DND-41 (cell line): ENCODE results near the gene GOSR2.

ENCODE experiments used
- EZH2 ChIP-seq: IDR thresholded peaks from 3 replicates; pipeline ENCODE4 v1.6.1; 2012; ENCODE audit warnings: borderline replicate concordance, low read depth, mild to moderate bottlenecking, moderate library complexity, low read length, inconsistent platforms; ENCODE audit not compliant: severe bottlenecking
- TF ChIP-seq, protein P1 (sequence below): IDR thresholded peaks from 2 replicates; pipeline ENCODE4 v1.5.1; 2012; ENCODE audit warnings: borderline replicate concordance, low read length, moderate library complexity, mild to moderate bottlenecking; ENCODE audit not compliant: poor library complexity, severe bottlenecking; ENCODE audit errors: extremely low read depth

DNA sequence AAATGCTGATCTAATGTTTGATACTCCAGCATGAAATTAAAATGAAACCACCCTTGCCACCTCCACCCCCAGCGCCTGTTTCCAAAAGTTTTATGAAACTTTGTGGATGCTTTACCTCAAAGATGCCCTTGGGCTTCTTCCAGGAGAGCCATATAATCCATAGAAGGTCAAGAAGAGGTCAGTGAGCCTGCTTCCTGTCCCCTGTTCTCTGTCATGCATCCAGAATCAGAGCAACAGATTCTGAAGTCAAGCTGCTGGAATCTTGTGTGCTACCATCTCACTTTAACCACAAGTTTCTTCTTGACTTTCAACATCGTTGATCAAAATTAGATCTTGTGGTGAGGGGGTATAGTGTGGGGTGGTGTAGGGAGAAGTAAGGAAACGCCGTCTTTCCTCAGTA, 8.6 kb downstream of the GOSR2 start:
- TF ChIP-seq, protein P1, sequence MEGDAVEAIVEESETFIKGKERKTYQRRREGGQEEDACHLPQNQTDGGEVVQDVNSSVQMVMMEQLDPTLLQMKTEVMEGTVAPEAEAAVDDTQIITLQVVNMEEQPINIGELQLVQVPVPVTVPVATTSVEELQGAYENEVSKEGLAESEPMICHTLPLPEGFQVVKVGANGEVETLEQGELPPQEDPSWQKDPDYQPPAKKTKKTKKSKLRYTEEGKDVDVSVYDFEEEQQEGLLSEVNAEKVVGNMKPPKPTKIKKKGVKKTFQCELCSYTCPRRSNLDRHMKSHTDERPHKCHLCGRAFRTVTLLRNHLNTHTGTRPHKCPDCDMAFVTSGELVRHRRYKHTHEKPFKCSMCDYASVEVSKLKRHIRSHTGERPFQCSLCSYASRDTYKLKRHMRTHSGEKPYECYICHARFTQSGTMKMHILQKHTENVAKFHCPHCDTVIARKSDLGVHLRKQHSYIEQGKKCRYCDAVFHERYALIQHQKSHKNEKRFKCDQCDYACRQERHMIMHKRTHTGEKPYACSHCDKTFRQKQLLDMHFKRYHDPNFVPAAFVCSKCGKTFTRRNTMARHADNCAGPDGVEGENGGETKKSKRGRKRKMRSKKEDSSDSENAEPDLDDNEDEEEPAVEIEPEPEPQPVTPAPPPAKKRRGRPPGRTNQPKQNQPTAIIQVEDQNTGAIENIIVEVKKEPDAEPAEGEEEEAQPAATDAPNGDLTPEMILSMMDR: no peak
- TF ChIP-seq EZH2: no peak
